ENCODE data around the gene FGF13.

Gene FGF13

DNA sequence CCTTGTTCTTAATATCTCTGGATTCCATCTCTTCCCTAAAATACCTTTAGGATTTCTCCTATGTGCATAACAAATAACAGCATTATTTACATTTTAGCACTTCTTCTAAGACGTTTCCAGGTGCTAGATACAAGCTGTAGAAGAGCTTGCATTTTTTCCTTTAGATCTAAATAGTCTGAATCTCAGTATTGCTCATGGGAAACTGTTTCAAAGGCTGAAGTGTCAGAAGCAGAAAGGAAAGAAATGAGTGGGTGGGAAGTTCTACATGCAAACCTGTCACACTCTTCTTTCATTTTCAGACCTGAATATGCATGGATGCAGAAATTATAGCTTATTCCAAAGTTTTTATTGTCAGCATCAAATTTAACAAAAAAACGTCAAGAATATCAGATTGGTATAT, 41.8 kb downstream of the FGF13 start:
- peaks cover 0 to 7% of the 10 kb centered on the region in 2 donors for H3K4me1 ChIP-seq (ENCODE audit: control insufficient read depth in 2 of 2, insufficient read depth in 1 of 2, low read depth in 1 of 2, low read length in 2 of 2)
- no peak overlapping the region for H2BK12ac ChIP-seq (ENCODE audit: low read length)
- no peaks in the 10 kb centered on the region for H3K79me1 ChIP-seq (ENCODE audit: low read depth, low read length)
- no peak overlapping the region for H3K4me2 ChIP-seq (ENCODE audit: insufficient read depth, low read length, poor library complexity, severe bottlenecking)
- no peak overlapping the region for H3K4ac ChIP-seq (ENCODE audit: low read length)
- H2AFZ ChIP-seq (ENCODE audit: low read length), result no peak overlapping the region
- no peak overlapping the region for H4K91ac ChIP-seq (ENCODE audit: low read depth, low read length, poor library complexity)
- no peak overlapping the region for H2AK5ac ChIP-seq (ENCODE audit: low read depth, low read length)
- no peaks in the 10 kb centered on the region for H3K9me3 ChIP-seq (replicated peaks in 1 of 2; ENCODE audit: control insufficient read depth in 2 of 2, insufficient read depth in 1 of 2, low read depth in 1 of 2, low read length in 2 of 2)
- H3K18ac ChIP-seq (ENCODE audit: low read length), result no peak overlapping the region
- no peak overlapping the region for H3K14ac ChIP-seq (ENCODE audit: low read length)
- H2BK120ac ChIP-seq (ENCODE audit: low read depth, low read length), result no peak overlapping the region
- no peaks in the 10 kb centered on the region for H3K27me3 ChIP-seq (ENCODE audit: control insufficient read depth in 3 of 3, insufficient read depth in 3 of 3, low read depth in 1 of 3, low read length in 3 of 3)
- no peak overlapping the region for H3K27ac ChIP-seq (replicated peaks; ENCODE audit: low read length)
- H3K4me3 ChIP-seq (ENCODE audit: low read length in 2 of 2), result no peak overlapping the region
- DNase-seq (ENCODE audit: low spot score), result no peak
- no peak overlapping the region for H3K9ac ChIP-seq (ENCODE audit: low read depth, low read length, poor library complexity)
- H3K36me3 ChIP-seq (replicated peaks in 1 of 2; ENCODE audit: control insufficient read depth in 2 of 2, insufficient read depth in 2 of 2, low read length in 2 of 2), result no peaks in the 10 kb centered on the region
- H2BK15ac ChIP-seq (ENCODE audit: low read length), result no peak overlapping the region
- no peak overlapping the region for H2BK5ac ChIP-seq (ENCODE audit: low read length)
- WGBS, 2 donors (ENCODE audit: extremely low coverage in 2 of 2, insufficient read length in 2 of 2, insufficient replicate concordance in 1 of 2), result no CpG with 5 or more reads among the region's 2 CpGs
- no peak overlapping the region for H3K23ac ChIP-seq (ENCODE audit: low read depth, low read length, poor library complexity)
- H4K8ac ChIP-seq (ENCODE audit: low read depth, low read length), result no peak overlapping the region

DNA sequence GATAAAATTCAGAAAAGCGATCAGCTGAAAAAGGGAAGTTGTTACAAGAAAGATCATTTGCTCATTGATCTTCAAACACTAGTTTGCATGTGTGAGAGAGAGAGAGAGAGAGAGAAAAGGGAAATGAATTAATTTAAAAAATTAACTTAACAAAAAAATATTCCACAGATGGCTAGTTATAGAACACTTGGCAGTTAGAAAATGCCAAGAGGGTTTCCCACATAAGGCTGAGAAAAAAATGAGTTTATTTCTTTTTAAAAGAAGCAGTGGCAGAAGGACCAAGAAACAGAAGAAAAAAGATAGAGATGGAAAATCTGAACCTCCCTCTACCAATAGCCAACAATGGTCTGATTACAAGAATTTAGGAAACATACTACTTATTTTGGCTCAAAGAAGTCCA, 47.1 kb downstream of the FGF13 start:
- no peak overlapping the region for H3K27ac ChIP-seq (replicated peaks; ENCODE audit: low read length)
- no peak for DNase-seq (ENCODE audit: low spot score)
- H3K4ac ChIP-seq (ENCODE audit: low read length), result no peak overlapping the region
- no CpG with 5 or more reads among the region's 1 CpG for WGBS, 2 donors (ENCODE audit: extremely low coverage in 2 of 2, insufficient read length in 2 of 2, insufficient replicate concordance in 1 of 2)
- no peak overlapping the region for H3K14ac ChIP-seq (ENCODE audit: low read length)
- H2BK5ac ChIP-seq (ENCODE audit: low read length), result no peak overlapping the region
- H3K27me3 ChIP-seq (ENCODE audit: control insufficient read depth in 3 of 3, insufficient read depth in 3 of 3, low read depth in 1 of 3, low read length in 3 of 3), result no peaks in the 10 kb centered on the region
- H3K4me3 ChIP-seq (ENCODE audit: low read length in 2 of 2), result no peak overlapping the region
- H2AK5ac ChIP-seq (ENCODE audit: low read depth, low read length), result no peak overlapping the region
- H3K23ac ChIP-seq (ENCODE audit: low read depth, low read length, poor library complexity), result no peak overlapping the region
- H3K4me2 ChIP-seq (ENCODE audit: insufficient read depth, low read length, poor library complexity, severe bottlenecking), result no peak overlapping the region
- peaks cover 0 to 4% of the 10 kb centered on the region in 2 donors for H3K4me1 ChIP-seq (ENCODE audit: control insufficient read depth in 2 of 2, insufficient read depth in 1 of 2, low read depth in 1 of 2, low read length in 2 of 2)
- H4K91ac ChIP-seq (ENCODE audit: low read depth, low read length, poor library complexity), result no peak overlapping the region
- no peak overlapping the region for H3K18ac ChIP-seq (ENCODE audit: low read length)
- H3K9me3 ChIP-seq (replicated peaks in 1 of 2; ENCODE audit: control insufficient read depth in 2 of 2, insufficient read depth in 1 of 2, low read depth in 1 of 2, low read length in 2 of 2), result no peaks in the 10 kb centered on the region
- no peak overlapping the region for H2BK15ac ChIP-seq (ENCODE audit: low read length)
- H3K79me1 ChIP-seq (ENCODE audit: low read depth, low read length), result no peaks in the 10 kb centered on the region
- no peak overlapping the region for H2AFZ ChIP-seq (ENCODE audit: low read length)
- no peak overlapping the region for H4K8ac ChIP-seq (ENCODE audit: low read depth, low read length)
- no peak overlapping the region for H2BK12ac ChIP-seq (ENCODE audit: low read length)
- H2BK120ac ChIP-seq (ENCODE audit: low read depth, low read length), result no peak overlapping the region
- H3K9ac ChIP-seq (ENCODE audit: low read depth, low read length, poor library complexity), result no peak overlapping the region
- no peaks in the 10 kb centered on the region for H3K36me3 ChIP-seq (replicated peaks in 1 of 2; ENCODE audit: control insufficient read depth in 2 of 2, insufficient read depth in 2 of 2, low read length in 2 of 2)

DNA sequence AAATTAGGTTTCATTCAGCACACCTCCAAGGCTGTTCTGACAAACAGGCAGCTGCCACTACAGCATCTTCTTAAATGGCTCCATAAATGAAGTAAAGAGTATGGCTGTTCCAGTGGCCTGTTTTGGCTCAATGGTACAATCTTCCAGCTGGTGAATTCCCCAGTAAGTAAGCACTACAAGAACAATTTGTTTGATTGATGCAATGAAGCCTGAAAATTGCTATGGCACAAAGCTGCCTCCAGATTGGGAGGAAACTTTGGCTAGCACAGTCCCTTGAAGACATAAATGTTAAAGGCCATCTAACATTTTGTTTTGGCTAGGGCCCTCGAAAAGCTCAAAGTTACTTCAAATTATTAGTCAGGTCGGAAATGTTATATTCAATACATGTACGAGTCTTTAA, 47.5 kb downstream of the FGF13 start:
- H3K14ac ChIP-seq (ENCODE audit: low read length), result no peak overlapping the region
- no peak overlapping the region for H3K18ac ChIP-seq (ENCODE audit: low read length)
- WGBS, 2 donors (ENCODE audit: extremely low coverage in 2 of 2, insufficient read length in 2 of 2, insufficient replicate concordance in 1 of 2), result no CpG with 5 or more reads among the region's 3 CpGs

GRCh38 chrX:138651494-138651893, 60.0 kb downstream of the FGF13 start:
- Histone ChIP-seq H2BK5ac (ENCODE audit: low read length) (no peak overlapping the region), H3K27ac (replicated peaks; ENCODE audit: low read length) (no peak overlapping the region), H3K4me1 (ENCODE audit: control insufficient read depth in 2 of 2, insufficient read depth in 1 of 2, low read depth in 1 of 2, low read length in 2 of 2) (peaks cover 0 to 19% of the 10 kb centered on the region in 2 donors), H3K4me3 (ENCODE audit: low read length in 2 of 2) (no peak overlapping the region), H3K36me3 (replicated peaks in 1 of 2; ENCODE audit: control insufficient read depth in 2 of 2, insufficient read depth in 2 of 2, low read length in 2 of 2) (no peaks in the 10 kb centered on the region), H3K18ac (ENCODE audit: low read length) (no peak overlapping the region), H4K8ac (ENCODE audit: low read depth, low read length) (no peak overlapping the region), H2BK12ac (ENCODE audit: low read length) (no peak overlapping the region), H2BK120ac (ENCODE audit: low read depth, low read length) (no peak overlapping the region), H4K91ac (ENCODE audit: low read depth, low read length, poor library complexity) (no peak overlapping the region), H3K9ac (ENCODE audit: low read depth, low read length, poor library complexity) (no peak overlapping the region), H3K4me2 (ENCODE audit: insufficient read depth, low read length, poor library complexity, severe bottlenecking) (no peak overlapping the region), H2AK5ac (ENCODE audit: low read depth, low read length) (no peak overlapping the region), H3K79me1 (ENCODE audit: low read depth, low read length) (no peaks in the 10 kb centered on the region), H3K4ac (ENCODE audit: low read length) (no peak overlapping the region), H3K27me3 (ENCODE audit: control insufficient read depth in 3 of 3, insufficient read depth in 3 of 3, low read depth in 1 of 3, low read length in 3 of 3) (no peaks in the 10 kb centered on the region), H3K23ac (ENCODE audit: low read depth, low read length, poor library complexity) (no peak overlapping the region), H2AFZ (ENCODE audit: low read length) (no peak overlapping the region), H3K9me3 (replicated peaks in 1 of 2; ENCODE audit: control insufficient read depth in 2 of 2, insufficient read depth in 1 of 2, low read depth in 1 of 2, low read length in 2 of 2) (no peaks in the 10 kb centered on the region), H2BK15ac (ENCODE audit: low read length) (no peak overlapping the region), H3K14ac (ENCODE audit: low read length) (no peak overlapping the region)
- DNase-seq (ENCODE audit: low spot score), result no peak

More for the DNA sequence above, 47.5 kb downstream of the FGF13 start:
- Histone ChIP-seq H3K27ac (replicated peaks; ENCODE audit: low read length) (no peak overlapping the region), H3K27me3 (ENCODE audit: control insufficient read depth in 3 of 3, insufficient read depth in 3 of 3, low read depth in 1 of 3, low read length in 3 of 3) (no peaks in the 10 kb centered on the region), H3K9ac (ENCODE audit: low read depth, low read length, poor library complexity) (no peak overlapping the region), H3K23ac (ENCODE audit: low read depth, low read length, poor library complexity) (no peak overlapping the region), H4K91ac (ENCODE audit: low read depth, low read length, poor library complexity) (no peak overlapping the region), H3K79me1 (ENCODE audit: low read depth, low read length) (no peaks in the 10 kb centered on the region), H3K36me3 (replicated peaks in 1 of 2; ENCODE audit: control insufficient read depth in 2 of 2, insufficient read depth in 2 of 2, low read length in 2 of 2) (no peaks in the 10 kb centered on the region), H2BK12ac (ENCODE audit: low read length) (no peak overlapping the region), H4K8ac (ENCODE audit: low read depth, low read length) (no peak overlapping the region), H2AK5ac (ENCODE audit: low read depth, low read length) (no peak overlapping the region), H2BK15ac (ENCODE audit: low read length) (no peak overlapping the region), H3K4me2 (ENCODE audit: insufficient read depth, low read length, poor library complexity, severe bottlenecking) (no peak overlapping the region), H2AFZ (ENCODE audit: low read length) (no peak overlapping the region), H3K4me1 (ENCODE audit: control insufficient read depth in 2 of 2, insufficient read depth in 1 of 2, low read depth in 1 of 2, low read length in 2 of 2) (no peaks in the 10 kb centered on the region), H3K4me3 (ENCODE audit: low read length in 2 of 2) (no peak overlapping the region), H2BK120ac (ENCODE audit: low read depth, low read length) (no peak overlapping the region), H3K4ac (ENCODE audit: low read length) (no peak overlapping the region), H2BK5ac (ENCODE audit: low read length) (no peak overlapping the region), H3K9me3 (replicated peaks in 1 of 2; ENCODE audit: control insufficient read depth in 2 of 2, insufficient read depth in 1 of 2, low read depth in 1 of 2, low read length in 2 of 2) (no peaks in the 10 kb centered on the region)
- DNase-seq (ENCODE audit: low spot score), result no peak
